Retinal pigment epithelial cell (primary cell): Measurements from ENCODE around the gene CYP4F8.

ENCODE experiments used
- DNase-seq: peaks from one replicate; pipeline ENCODE4 v3.0.0-alpha.2; 2010; ENCODE audit warnings: low read depth
- H3K4me3 ChIP-seq: 2 replicates; pipeline ENCODE4 v1.5.1; 2011; ENCODE audit warnings: mild to moderate bottlenecking, low read length, control low read depth, moderate library complexity
- CTCF ChIP-seq: conservative IDR thresholded peaks from 2 replicates; pipeline ENCODE4 v1.5.1; 2011; ENCODE audit warnings: low read depth, low read length, control low read depth, inconsistent platforms

Gene CYP4F8

GRCh38 chr19:15614507-15615379 lies at the start of gene CYP4F8:
CYP4F8 (plus strand) TSS chr19:15615218; CDS start chr19:15615617, 399 bp downstream.
- TF ChIP-seq CTCF: no peak
- no peak for DNase-seq
- no peak within 1 kb of the TSS for H3K4me3 ChIP-seq

- no peak for TF ChIP-seq CTCF
- DNase-seq: no peak
- no peak overlapping the region for H3K4me3 ChIP-seq
Measured at GRCh38 chr19:15570420-15570819, 44.6 kb upstream of the CYP4F8 start.

- no peak for DNase-seq
- H3K4me3 ChIP-seq: no peak overlapping the region
- no peak for TF ChIP-seq CTCF
Measured at GRCh38 chr19:15575406-15575805, 39.6 kb upstream of the CYP4F8 start.

- TF ChIP-seq CTCF: no peak
- H3K4me3 ChIP-seq: no peak overlapping the region
- no peak for DNase-seq
Measured at GRCh38 chr19:15576526-15577156, 38.4 kb upstream of the CYP4F8 start.

GRCh38 chr19:15577184-15577771 lies 37.7 kb upstream of the CYP4F8 start:
- H3K4me3 ChIP-seq: no peak overlapping the region
- TF ChIP-seq CTCF: no peak
- DNase-seq: no peak

- DNase-seq: no peak
- H3K4me3 ChIP-seq: no peak overlapping the region
- TF ChIP-seq CTCF: no peak
Measured at GRCh38 chr19:15583346-15583745, 31.7 kb upstream of the CYP4F8 start.
